SK-N-SH (cell line): ENCODE results near the gene SMARCC2. TPM values are rescaled to one million over a fixed set of nuclear protein-coding genes. Genes with fewer than 3 reads are reported as not detected.
A peak's percentile ranks its signal among the peaks of the same experiment; 100 is the strongest.

Experiments
- CTCF ChIA-PET: fragments of 300-600, 350-600 bp; formaldehyde crosslinking; extraction: SDS; loops from one replicate; lab custom pipeline; 2021; lab: Yijun Ruan, JAX
- POLR2A ChIA-PET: fragments of 350-600 bp; sonication (Branson Sonifier 250); formaldehyde crosslinking; extraction: SDS; loops from one replicate; lab custom pipeline; 2020; ENCODE audit warnings: antibody characterized with exemption, inconsistent platforms; lab: Yijun Ruan, JAX
- DNase-seq: peaks from one replicate; pipeline ENCODE4 v3.0.0; 2012
- H2AFZ ChIP-seq: fragments of 200-600 bp; sonication (generic); 2 replicates; pipeline ENCODE4 v1.8.1; 2016; ENCODE audit warnings: antibody characterized with exemption, mild to moderate bottlenecking, low read depth
- H3F3A ChIP-seq: fragments of 200-600 bp; sonication (generic); replicated peaks from 2 replicates; pipeline ENCODE3; 2016; ENCODE audit warnings: antibody characterized with exemption, mild to moderate bottlenecking; ENCODE audit not compliant: insufficient read depth
- H3K27ac ChIP-seq, 2 experiments: fragments of 200-500 bp in 1 of 2; fragments of 200-600 bp in 1 of 2; sonication (Bioruptor generic) in 1 of 2; sonication (generic), shearing (Covaris generic) in 1 of 2; 2 replicates each; pipeline versions ENCODE4 v1.5.1 to v1.6.1; 2014 to 2016; ENCODE audit warnings: low read depth in 2 of 2, inconsistent platforms in 1 of 2, low read length in 1 of 2, mild to moderate bottlenecking in 1 of 2, mixed read lengths in 1 of 2
- H3K27me3 ChIP-seq: fragments of 200-600 bp; sonication (generic), shearing (Covaris generic); 2 replicates; pipeline ENCODE4 v1.6.1; 2016; ENCODE audit warnings: mixed run types; ENCODE audit not compliant: insufficient read depth
- H3K36me3 ChIP-seq, 2 experiments: fragments of 200-500 bp in 1 of 2; fragments of 200-600 bp in 1 of 2; sonication (Bioruptor generic) in 1 of 2; sonication (generic) in 1 of 2; replicated peaks in 1 of 2; 2 replicates each; pipeline versions ENCODE3 to v1.5.1; 2014 to 2016; ENCODE audit warnings: low read length in 1 of 2, mild to moderate bottlenecking in 1 of 2; ENCODE audit not compliant: insufficient read depth in 2 of 2, control insufficient read depth in 1 of 2
- H3K4me1 ChIP-seq, 2 experiments: fragments of 200-500 bp in 1 of 2; fragments of 200-600 bp in 1 of 2; sonication (Bioruptor generic) in 1 of 2; sonication (generic), shearing (Covaris generic) in 1 of 2; 2 replicates each; pipeline versions ENCODE4 v1.5.1 to v1.6.1; 2014 to 2016; ENCODE audit warnings: low read depth in 1 of 2, low read length in 1 of 2, mixed run types in 1 of 2; ENCODE audit not compliant: insufficient read depth in 2 of 2, control insufficient read depth in 1 of 2
- H3K4me2 ChIP-seq: fragments of 200-600 bp; sonication (generic), shearing (Covaris generic); 2 replicates; pipeline ENCODE4 v1.6.1; 2017; ENCODE audit warnings: mixed run types
- H3K4me3 ChIP-seq, 2 experiments: fragments of 200-500 bp in 1 of 2; fragments of 200-600 bp in 1 of 2; sonication (Bioruptor generic) in 1 of 2; sonication (generic), shearing (Covaris generic) in 1 of 2; 2 replicates each; pipeline versions ENCODE4 v1.5.1 to v1.8.1; 2014 to 2016; ENCODE audit warnings: low read depth in 2 of 2, inconsistent platforms in 1 of 2, low read length in 1 of 2, mild to moderate bottlenecking in 1 of 2, mixed read lengths in 1 of 2, moderate library complexity in 1 of 2
- H3K79me2 ChIP-seq: fragments of 200-600 bp; sonication (generic); 2 replicates; pipeline ENCODE4 v1.8.1; 2017; ENCODE audit warnings: mild to moderate bottlenecking; ENCODE audit not compliant: insufficient read depth
- H3K9ac ChIP-seq: fragments of 200-600 bp; sonication (generic); 2 replicates; pipeline ENCODE4 v1.6.1; 2017; ENCODE audit warnings: mixed run types
- H3K9me2 ChIP-seq: fragments of 200-600 bp; sonication (generic); 2 replicates; pipeline ENCODE4 v1.6.1; 2017; ENCODE audit warnings: mixed run types
- H3K9me3 ChIP-seq: fragments of 200-600 bp; sonication (generic); 2 replicates; pipeline ENCODE4 v1.6.1; 2017; ENCODE audit warnings: mixed run types, mild to moderate bottlenecking, moderate library complexity
- H4K20me1 ChIP-seq: fragments of 200-600 bp; sonication (generic); 2 replicates; pipeline ENCODE4 v1.6.1; 2017; ENCODE audit warnings: mild to moderate bottlenecking, mixed run types; ENCODE audit not compliant: insufficient read depth
- CHD2 ChIP-seq: fragments of 150-350 bp; IDR thresholded peaks from 2 replicates; pipeline ENCODE4 v1.6.1; 2018; ENCODE audit warnings: low read length; ENCODE audit not compliant: partially characterized antibody
- CTCF ChIP-seq: fragments of 200-600 bp; sonication (generic); IDR thresholded peaks from 2 replicates; pipeline ENCODE4 v1.6.1; 2017; ENCODE audit warnings: antibody characterized with exemption, mild to moderate bottlenecking, moderate library complexity
- EZH2phosphoT487 ChIP-seq: fragments of 200-600 bp; sonication (generic); IDR thresholded peaks from 2 replicates; pipeline ENCODE4 v1.6.1; 2017; ENCODE audit warnings: low read depth, mixed run types, mild to moderate bottlenecking, antibody characterized with exemption, moderate library complexity, borderline replicate concordance
- FOSL2 ChIP-seq: IDR thresholded peaks from 2 replicates; pipeline ENCODE4 v1.4.0; 2012; ENCODE audit warnings: low read depth, mild to moderate bottlenecking, moderate library complexity, borderline replicate concordance
- FOXM1 ChIP-seq: IDR thresholded peaks from 2 replicates; pipeline ENCODE4 v1.4.0; 2012; ENCODE audit warnings: low read depth, mild to moderate bottlenecking
- GABPA ChIP-seq: IDR thresholded peaks from 2 replicates; pipeline ENCODE4 v1.4.0; 2012; ENCODE audit warnings: low read depth, mild to moderate bottlenecking
- GATA2 ChIP-seq: sonication (generic); formaldehyde crosslinking; IDR thresholded peaks from 2 replicates; pipeline ENCODE4 v1.5.0; 2020; ENCODE audit warnings: mild to moderate bottlenecking, missing genetic modification reagents
- JUND ChIP-seq: IDR thresholded peaks from 2 replicates; pipeline ENCODE4 v1.4.0; 2012
- MEF2A ChIP-seq: IDR thresholded peaks from 2 replicates; pipeline ENCODE4 v1.4.0; 2012; ENCODE audit warnings: low read depth, borderline replicate concordance
- NFIC ChIP-seq: IDR thresholded peaks from 2 replicates; pipeline ENCODE4 v1.4.0; 2012; ENCODE audit warnings: borderline replicate concordance
- NRF1 ChIP-seq: IDR thresholded peaks from 2 replicates; pipeline ENCODE4 v1.6.1; 2012; ENCODE audit warnings: low read depth, mild to moderate bottlenecking, low read length
- RAD21 ChIP-seq: IDR thresholded peaks from 2 replicates; pipeline ENCODE4 v1.6.1; 2012; ENCODE audit warnings: mild to moderate bottlenecking, low read length
- RCOR1 ChIP-seq: fragments of 150-350 bp; IDR thresholded peaks from 2 replicates; pipeline ENCODE4 v1.6.1; 2017; ENCODE audit warnings: antibody characterized with exemption, low read length
- RXRA ChIP-seq: IDR thresholded peaks from 2 replicates; pipeline ENCODE4 v1.4.0; 2012; ENCODE audit warnings: low read depth, mild to moderate bottlenecking, borderline replicate concordance
- SMC3 ChIP-seq: IDR thresholded peaks from 2 replicates; pipeline ENCODE4 v1.6.1; 2012; ENCODE audit warnings: low read depth, low read length, improper control_type of control experiment
- USF1 ChIP-seq: IDR thresholded peaks from 2 replicates; pipeline ENCODE4 v1.4.0; 2012; ENCODE audit warnings: low read depth, borderline replicate concordance
- USF2 ChIP-seq: fragments of 150-350 bp; IDR thresholded peaks from 2 replicates; pipeline ENCODE4 v1.6.1; 2017; ENCODE audit warnings: antibody characterized with exemption, low read length, low read depth, borderline replicate concordance
- YY1 ChIP-seq: IDR thresholded peaks from 2 replicates; pipeline ENCODE4 v1.4.0; 2012; ENCODE audit warnings: low read depth, mild to moderate bottlenecking
- WGBS: methylation state at CpG from one replicate; pipeline ENCODE4 v1.1.6; 2017; ENCODE audit warnings: low lambda C conversion rate; 5-methylcytosine and 5-hydroxymethylcytosine counted together
- polyA plus RNA-seq, 3 experiments: library from polyadenylated mRNA; depleted of rRNA; stranded (reverse); fragments of >200 nt; gene quantifications; 2 replicates each; pipeline ENCODE4 v1.2.3, GENCODE V29; 2012
- TF ChIP-seq, protein P1 (sequence below): fragments of 150-350 bp; IDR thresholded peaks from 2 replicates; pipeline ENCODE4 v1.6.1; 2016; ENCODE audit warnings: mild to moderate bottlenecking, low read depth, low read length

Gene SMARCC2
- polyA plus RNA-seq, 1 of the 3 experiments (the other 2 are of a cell fraction) = 64.3 TPM

DNA sequence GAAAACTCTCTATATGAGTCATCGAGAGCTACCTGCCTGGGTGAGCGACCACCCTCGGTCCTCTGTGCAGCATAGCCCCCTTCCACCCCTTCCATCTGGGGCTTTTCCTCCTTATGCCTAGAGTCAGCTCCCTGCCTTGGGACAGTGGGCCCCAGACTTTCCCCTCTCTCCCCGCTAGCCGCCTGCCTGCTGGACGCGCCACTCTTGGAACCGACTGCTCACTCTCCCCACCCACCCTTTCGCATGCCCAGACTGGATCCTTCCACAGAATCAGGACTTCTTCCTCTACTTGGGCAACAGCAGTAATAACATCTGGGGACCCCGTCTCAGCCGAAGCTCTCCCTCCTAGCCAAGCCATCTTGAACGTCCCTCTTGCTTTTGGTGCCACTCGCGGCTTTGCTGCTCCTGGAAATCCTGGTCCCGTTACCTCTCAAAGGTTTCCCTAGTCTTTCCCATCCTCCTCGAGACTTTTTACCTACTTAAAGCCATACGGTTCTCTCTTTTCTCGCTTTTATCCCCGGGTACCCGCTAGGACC lies 60.5 kb downstream of the SMARCC2 start:
- no peaks in the 10 kb centered on the region for H3K27me3 ChIP-seq
- H3K27ac ChIP-seq = peak overlapping the region; percentile 74 to 85
- H3K4me2 ChIP-seq = peak overlapping the region; percentile 98
- 1% methylated on average over 18 of the region's 20 CpGs for WGBS
- peak overlapping the region; percentile 67 to 89 for H3K4me3 ChIP-seq
- DNase-seq = peak; percentile 53
- H3F3A ChIP-seq = peaks cover 34% of the 10 kb centered on the region
- TF ChIP-seq RCOR1 (no peak), SMC3 (no peak), NRF1 (no peak), MEF2A (no peak), NFIC (no peak), USF2 (no peak)
- H3K9me2 ChIP-seq = no peaks in the 10 kb centered on the region
- peak overlapping the region; percentile 38; the same call in 1 of the 2 replicates for H2AFZ ChIP-seq
- H3K36me3 ChIP-seq = peaks cover 31% of the 10 kb centered on the region in 2 experiments
- peaks cover 57% of the 10 kb centered on the region for H3K79me2 ChIP-seq
- POLR2A ChIA-PET = interaction anchor here (0.6 to 2.9 kb wide), 11 partner anchors 9 to 93 kb away, joined by 3 to 44 read pairs (median 7); partner anchors contain the start of genes MYL6, MYL6B, PA2G4 and RNF41
- H3K4me1 ChIP-seq = peaks cover 13 to 23% of the 10 kb centered on the region in 2 experiments
- peak overlapping the region; percentile 88 for H3K9ac ChIP-seq
- CTCF ChIA-PET = interaction anchor here (0.6 to 16.0 kb wide), 16 partner anchors 9 to 243 kb away, joined by 3 to 272 read pairs (median 4); partner anchors contain the start of genes MYL6, MYL6B, RNF41 and SMARCC2
- H4K20me1 ChIP-seq = no peaks in the 10 kb centered on the region
- no peaks in the 10 kb centered on the region for H3K9me3 ChIP-seq

- H4K20me1 ChIP-seq = no peaks in the 10 kb centered on the region
- peak within 1 kb of the TSS; percentile 85 to 88 for H3K27ac ChIP-seq
- CTCF ChIA-PET = interaction anchor here (0.6 to 16.0 kb wide), 13 partner anchors 8 to 94 kb away, joined by 3 to 272 read pairs (median 5); partner anchors contain the start of genes MYL6, MYL6B, RNF41 and SMARCC2
- no peaks in the 10 kb centered on the region for H3K9me3 ChIP-seq
- H3K4me2 ChIP-seq = peak within 1 kb of the TSS; percentile 98
- H3K9me2 ChIP-seq = no peaks in the 10 kb centered on the region
- POLR2A ChIA-PET = interaction anchor here (0.6 to 2.9 kb wide), 15 partner anchors 9 to 234 kb away, joined by 3 to 44 read pairs (median 6); partner anchors contain the start of genes MYL6, MYL6B, PA2G4 and RNF41
- peak within 1 kb of the TSS; percentile 88 for H3K9ac ChIP-seq
- peaks cover 58% of the 10 kb centered on the region for H3K79me2 ChIP-seq
- H3F3A ChIP-seq = peaks cover 34% of the 10 kb centered on the region
- DNase-seq = peak; percentile 94
- H3K4me3 ChIP-seq = peak within 1 kb of the TSS; percentile 67 to 89
- H3K4me1 ChIP-seq = peaks cover 13 to 23% of the 10 kb centered on the region in 2 experiments
- H2AFZ ChIP-seq = peak within 1 kb of the TSS; percentile 57; the same call in 1 of the 2 replicates
- no peaks in the 10 kb centered on the region for H3K27me3 ChIP-seq
- WGBS = under 1% methylated on average over 21 of the region's 49 CpGs
- H3K36me3 ChIP-seq = peaks cover 25 to 28% of the 10 kb centered on the region in 2 experiments
- no peak for TF ChIP-seq YY1
- TF ChIP-seq JUND = peak; percentile 42; the same call in 1 of the 2 replicates
- TF ChIP-seq, protein P1, sequence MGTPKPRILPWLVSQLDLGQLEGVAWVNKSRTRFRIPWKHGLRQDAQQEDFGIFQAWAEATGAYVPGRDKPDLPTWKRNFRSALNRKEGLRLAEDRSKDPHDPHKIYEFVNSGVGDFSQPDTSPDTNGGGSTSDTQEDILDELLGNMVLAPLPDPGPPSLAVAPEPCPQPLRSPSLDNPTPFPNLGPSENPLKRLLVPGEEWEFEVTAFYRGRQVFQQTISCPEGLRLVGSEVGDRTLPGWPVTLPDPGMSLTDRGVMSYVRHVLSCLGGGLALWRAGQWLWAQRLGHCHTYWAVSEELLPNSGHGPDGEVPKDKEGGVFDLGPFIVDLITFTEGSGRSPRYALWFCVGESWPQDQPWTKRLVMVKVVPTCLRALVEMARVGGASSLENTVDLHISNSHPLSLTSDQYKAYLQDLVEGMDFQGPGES = no peak
- TF ChIP-seq GABPA = peak; percentile 36; the same call in 1 of the 2 replicates
- no peak for TF ChIP-seq EZH2phosphoT487
- no peak for TF ChIP-seq CHD2
- no peak; the same call in 1 of the 2 replicates for TF ChIP-seq CTCF
- TF ChIP-seq FOXM1 = no peak
- TF ChIP-seq RXRA = no peak
- no peak; the same call in 1 of the 2 replicates for TF ChIP-seq USF1
- TF ChIP-seq RAD21 = no peak
- no peak for TF ChIP-seq GATA2
- TF ChIP-seq USF2 = peak; percentile 16; the same call in 1 of the 2 replicates
- peak; percentile 9; the same call in 1 of the 2 replicates for TF ChIP-seq FOSL2
Measured at GRCh38 chr12:56127888-56128669, 61.2 kb downstream of the SMARCC2 start, which contains the start of gene ESYT1. Gene ESYT1 (plus strand): TSS chr12:56128267. CDS start chr12:56128320, 53 bp downstream.
